Endodermal cell (in vitro differentiated cells): ENCODE measurements around the gene HBZ. TPM values are rescaled to one million over a fixed set of nuclear protein-coding genes. Genes with fewer than 3 reads are reported as not detected.
A peak's percentile ranks its signal among the peaks of the same experiment; 100 is the strongest.

Experiments
- DNase-seq: peaks from one replicate; pipeline ENCODE4 v3.0.0-alpha.2; 2017
- H3K27ac ChIP-seq: 2 replicates; pipeline ENCODE4 v1.5.1; 2013; ENCODE audit warnings: mild to moderate bottlenecking, low read depth, low read length, moderate library complexity
- H3K27me3 ChIP-seq: 2 replicates; pipeline ENCODE4 v1.6.1; 2013; ENCODE audit warnings: mild to moderate bottlenecking, low read length, moderate library complexity; ENCODE audit not compliant: insufficient read depth, control insufficient read depth, poor library complexity, severe bottlenecking
- H3K36me3 ChIP-seq: 2 replicates; pipeline ENCODE4 v1.7.0; 2013; ENCODE audit warnings: mild to moderate bottlenecking, low read length, moderate library complexity; ENCODE audit not compliant: control insufficient read depth, insufficient read depth
- H3K4me1 ChIP-seq: one replicate; pipeline ENCODE4 v1.7.0; 2013; ENCODE audit warnings: low read length; ENCODE audit not compliant: control insufficient read depth, insufficient read depth
- H3K4me3 ChIP-seq: 2 replicates; pipeline ENCODE4 v1.5.1; 2013; ENCODE audit warnings: mild to moderate bottlenecking, low read length, moderate library complexity
- H3K9ac ChIP-seq: 2 replicates; pipeline ENCODE4 v1.6.1; 2013; ENCODE audit warnings: mild to moderate bottlenecking, low read length, moderate library complexity; ENCODE audit not compliant: poor library complexity, severe bottlenecking; ENCODE audit errors: extremely low read depth
- H3K9me3 ChIP-seq: 2 replicates; pipeline ENCODE4 v1.6.1; 2013; ENCODE audit warnings: mild to moderate bottlenecking, low read length, moderate library complexity; ENCODE audit not compliant: control insufficient read depth
- H3K27ac Mint-ChIP-seq: 2 replicates; pipeline ENCODE4 v1.8.0; 2020; ENCODE audit warnings: mixed read lengths
- H3K27me3 Mint-ChIP-seq: 2 replicates; pipeline ENCODE4 v1.8.0; 2021; ENCODE audit warnings: mild to moderate bottlenecking, mixed read lengths; ENCODE audit not compliant: insufficient read depth
- H3K36me3 Mint-ChIP-seq: 2 replicates; pipeline ENCODE4 v1.8.0; 2020; ENCODE audit warnings: low read depth, mixed read lengths
- H3K4me1 Mint-ChIP-seq: 2 replicates; pipeline ENCODE4 v1.8.0; 2020; ENCODE audit warnings: mixed read lengths
- H3K4me3 Mint-ChIP-seq: 2 replicates; pipeline ENCODE4 v1.8.0; 2020; ENCODE audit warnings: mild to moderate bottlenecking, moderate library complexity, mixed read lengths
- H3K9me3 Mint-ChIP-seq: 2 replicates; pipeline ENCODE4 v1.8.0; 2020; ENCODE audit warnings: mild to moderate bottlenecking, mixed read lengths
- CTCF ChIP-seq: fragments of 200-600 bp; sonication (generic); conservative IDR thresholded peaks from 2 replicates; pipeline ENCODE4 v1.5.0; 2021; ENCODE audit warnings: antibody characterized with exemption, mild to moderate bottlenecking
- WGBS, 2 experiments: methylation state at CpG; one replicate each; pipeline versions ENCODE4 v1.1.5 to v1.1.7; 2013; ENCODE audit warnings: missing lambda C conversion rate in 2 of 2, mixed read lengths in 1 of 2; ENCODE audit not compliant: insufficient coverage in 1 of 2, insufficient read length in 1 of 2; 5-methylcytosine and 5-hydroxymethylcytosine counted together
- total RNA-seq, 2 donors: library from RNA; stranded (reverse); fragmentation: NEBNext Ultra II Directional in 1 of 2; extraction: Animal tissue kit (Norgen Biotek cat#: 25700) in 1 of 2; gene quantifications; 2 replicates in 1 of 2; 3 replicates in 1 of 2; pipeline ENCODE4 v1.2.1, GENCODE V29; 2021

Gene HBZ
- total RNA-seq, 2 donors from 2014 or later = not detected

- H3K36me3 Mint-ChIP-seq = peaks cover 4% of the 10 kb centered on the region
- H3K4me1 Mint-ChIP-seq = peaks cover 13% of the 10 kb centered on the region
- H3K4me3 Mint-ChIP-seq = no peak overlapping the region
- H3K9me3 Mint-ChIP-seq = no peaks in the 10 kb centered on the region
- peak; percentile 53 for DNase-seq
- no peaks in the 10 kb centered on the region for H3K4me1 ChIP-seq
- H3K4me3 ChIP-seq = no peak overlapping the region
- no peaks in the 10 kb centered on the region for H3K36me3 ChIP-seq
- 18 to 24% methylated on average over 6 to 13 of the region's 13 CpGs for WGBS, 2 experiments
- H3K9ac ChIP-seq = no peak overlapping the region
- H3K27ac ChIP-seq = no peak overlapping the region
- H3K27me3 ChIP-seq = peaks cover 75% of the 10 kb centered on the region
- H3K27me3 Mint-ChIP-seq = peaks cover 67% of the 10 kb centered on the region
- TF ChIP-seq CTCF = no peak
- H3K27ac Mint-ChIP-seq = no peak overlapping the region
- no peaks in the 10 kb centered on the region for H3K9me3 ChIP-seq
These were observed 25.0 kb downstream of the HBZ start for GRCh38 chr16:177394-177822.

- peaks cover 13% of the 10 kb centered on the region for H3K4me1 Mint-ChIP-seq
- H3K27me3 Mint-ChIP-seq = peaks cover 65% of the 10 kb centered on the region
- 73 to 75% methylated on average over 7 to 11 of the region's 11 CpGs for WGBS, 2 experiments
- no peaks in the 10 kb centered on the region for H3K9me3 Mint-ChIP-seq
- Histone ChIP-seq H3K9ac (no peak overlapping the region), H3K27me3 (peaks cover 74% of the 10 kb centered on the region), H3K27ac (no peak overlapping the region), H3K4me3 (no peak overlapping the region), H3K4me1 (no peaks in the 10 kb centered on the region), H3K36me3 (peaks cover 4% of the 10 kb centered on the region), H3K9me3 (no peaks in the 10 kb centered on the region)
- H3K4me3 Mint-ChIP-seq = no peak overlapping the region
- H3K27ac Mint-ChIP-seq = no peak overlapping the region
- DNase-seq = no peak
- TF ChIP-seq CTCF = no peak
- peaks cover 7% of the 10 kb centered on the region for H3K36me3 Mint-ChIP-seq
These were observed 25.7 kb downstream of the HBZ start for GRCh38 chr16:177981-178667.

- H3K27me3 Mint-ChIP-seq = peaks cover 60% of the 10 kb centered on the region
- H3K9ac ChIP-seq = no peak overlapping the region
- DNase-seq = no peak
These were observed 26.2 kb downstream of the HBZ start for GRCh38 chr16:178668-179015.

More at GRCh38 chr16:178668-179015, 26.2 kb downstream of the HBZ start:
- WGBS, 2 experiments = 90% methylated on average over 10 of the region's 11 CpGs
- no peak for TF ChIP-seq CTCF
- Mint-ChIP-seq H3K4me1 (peaks cover 13% of the 10 kb centered on the region), H3K27ac (no peak overlapping the region), H3K9me3 (no peaks in the 10 kb centered on the region), H3K36me3 (peaks cover 7% of the 10 kb centered on the region), H3K4me3 (no peak overlapping the region)
- no peak overlapping the region for H3K4me3 ChIP-seq
- no peaks in the 10 kb centered on the region for H3K4me1 ChIP-seq
- H3K9me3 ChIP-seq = no peaks in the 10 kb centered on the region
- H3K27ac ChIP-seq = no peak overlapping the region
- peaks cover 4% of the 10 kb centered on the region for H3K36me3 ChIP-seq
- peaks cover 69% of the 10 kb centered on the region for H3K27me3 ChIP-seq
